GM08714 (cell line): ENCODE measurements around the gene HAND1.
"Not testable (repeated sequence)": the region's sequence is repeated elsewhere in the genome, so short reads cannot be mapped to it uniquely, and the experiment has no call there.

Experiments used
- H3K4me3 ChIP-seq: fragments of 200-500 bp; sonication (Bioruptor generic); 2 replicates; pipeline ENCODE4 v1.5.1; 2014; ENCODE audit warnings: mild to moderate bottlenecking, low read length, inconsistent platforms
- ZNF274 ChIP-seq: IDR thresholded peaks from 2 replicates; pipeline ENCODE4 v1.6.1; 2012; ENCODE audit warnings: mild to moderate bottlenecking, low read depth, low read length

The HAND1 gene

DNA sequence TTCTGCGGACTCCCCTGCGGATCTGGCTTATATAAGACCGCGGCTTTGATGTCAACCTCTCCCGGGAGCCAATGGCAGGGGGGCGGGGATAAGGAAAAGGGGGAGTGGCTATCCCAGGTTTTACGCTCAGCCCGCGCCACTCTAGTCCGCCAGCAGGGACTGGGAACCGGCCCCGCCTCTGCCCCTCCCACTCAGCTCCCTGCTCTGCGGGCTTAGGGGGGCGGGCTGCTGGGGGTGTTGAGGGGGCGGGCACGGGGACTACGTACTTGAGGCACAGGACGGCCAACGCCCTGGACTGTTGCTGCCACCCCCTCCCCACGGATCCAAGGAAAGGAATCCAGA, at the start of gene HAND1:
HAND1 (minus strand) TSS at position 4 of the 342 bp plus-strand sequence. CDS start 219 bp downstream, outside the sequence.
- TF ChIP-seq ZNF274, result no peak
- no peak within 1 kb of the TSS for H3K4me3 ChIP-seq

- no peak for TF ChIP-seq ZNF274
- no peak overlapping the region for H3K4me3 ChIP-seq
These were observed 48.5 kb upstream of the HAND1 start for GRCh38 chr5:154526231-154527226.

- no peak overlapping the region for H3K4me3 ChIP-seq
- no peak for TF ChIP-seq ZNF274
These were observed 46.8 kb upstream of the HAND1 start for GRCh38 chr5:154524859-154525258.

GRCh38 chr5:154524181-154524580, 46.2 kb upstream of the HAND1 start:
- no peak overlapping the region for H3K4me3 ChIP-seq
- no peak for TF ChIP-seq ZNF274

DNA sequence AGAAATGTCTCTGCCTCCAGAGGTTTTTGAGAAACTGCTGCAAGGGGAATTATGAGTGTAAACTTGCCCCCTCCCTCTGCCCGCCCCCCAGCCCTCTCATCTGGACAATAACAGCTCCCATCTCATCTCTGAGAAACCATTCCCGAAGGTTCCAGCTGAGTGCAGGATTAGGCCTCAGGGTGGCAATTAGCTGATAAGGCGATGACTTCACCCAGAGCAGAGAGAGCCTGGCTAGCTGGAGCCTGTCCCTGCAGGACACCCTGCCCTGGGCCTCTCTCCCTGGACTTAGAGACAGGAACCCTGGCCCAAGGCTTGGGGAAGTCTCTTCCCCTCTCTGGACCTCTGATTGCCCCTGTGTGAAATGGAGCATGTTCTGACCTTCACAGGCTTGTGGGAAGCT, 45.7 kb upstream of the HAND1 start:
- TF ChIP-seq ZNF274, result no peak
- no peak overlapping the region for H3K4me3 ChIP-seq

GRCh38 chr5:154523104-154523503, 45.1 kb upstream of the HAND1 start:
- TF ChIP-seq ZNF274, result no peak
- no peak overlapping the region for H3K4me3 ChIP-seq

GRCh38 chr5:154522284-154522683, 44.3 kb upstream of the HAND1 start:
- no peak for TF ChIP-seq ZNF274
- no peak overlapping the region for H3K4me3 ChIP-seq

DNA sequence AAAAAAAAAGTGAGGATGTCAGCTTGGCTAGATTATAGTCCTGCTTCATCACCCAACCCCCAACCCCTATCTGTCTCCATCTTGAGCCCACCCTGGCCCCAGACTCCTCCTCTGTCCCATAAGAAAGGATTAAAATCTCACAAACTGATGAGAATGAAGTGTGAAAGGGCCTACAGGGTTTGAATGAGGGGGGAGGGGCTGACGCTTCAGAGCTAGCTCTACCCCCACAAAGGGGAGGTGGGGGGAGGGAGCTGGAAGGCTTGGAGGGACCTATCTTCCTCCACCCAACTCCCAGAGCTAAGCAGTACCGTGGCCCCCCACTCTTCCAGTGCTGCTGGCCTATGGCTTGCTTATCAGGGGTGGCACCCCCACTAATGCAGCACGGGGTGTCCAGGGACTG, 43.7 kb upstream of the HAND1 start:
- no peak overlapping the region for H3K4me3 ChIP-seq
- no peak for TF ChIP-seq ZNF274

- H3K4me3 ChIP-seq, result no peak overlapping the region
- no peak for TF ChIP-seq ZNF274
These were observed 42.9 kb upstream of the HAND1 start for GRCh38 chr5:154520861-154521453.

- no peak for TF ChIP-seq ZNF274
- no peak overlapping the region for H3K4me3 ChIP-seq
These were observed 41.3 kb upstream of the HAND1 start for GRCh38 chr5:154519359-154519758.

GRCh38 chr5:154518438-154518867, 40.4 kb upstream of the HAND1 start:
- no peak overlapping the region for H3K4me3 ChIP-seq
- TF ChIP-seq ZNF274, result no peak

- no peak overlapping the region for H3K4me3 ChIP-seq
- TF ChIP-seq ZNF274, result no peak
These were observed 39.9 kb upstream of the HAND1 start for GRCh38 chr5:154517810-154518437.

DNA sequence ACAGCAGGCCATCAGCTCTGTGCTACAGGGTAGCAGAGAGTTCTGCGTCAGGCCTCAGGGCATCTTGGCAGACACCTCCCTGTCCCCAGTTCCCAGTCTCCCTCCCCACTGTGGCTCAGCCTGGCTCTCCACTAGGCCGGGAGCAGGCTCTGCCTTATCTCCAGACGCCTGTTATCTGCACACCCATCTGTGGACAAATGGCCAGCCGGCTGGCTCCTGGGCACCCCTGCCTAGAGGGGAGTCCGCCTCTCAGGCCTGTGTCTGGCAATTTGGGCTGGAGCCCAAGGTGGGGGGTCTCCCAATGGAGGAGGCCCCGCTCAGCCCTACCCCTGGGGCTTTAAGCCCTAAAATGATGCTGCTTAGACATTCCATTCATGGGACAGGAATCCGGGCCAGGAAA, 39.2 kb upstream of the HAND1 start:
- H3K4me3 ChIP-seq, result no peak overlapping the region
- TF ChIP-seq ZNF274, result no peak

DNA sequence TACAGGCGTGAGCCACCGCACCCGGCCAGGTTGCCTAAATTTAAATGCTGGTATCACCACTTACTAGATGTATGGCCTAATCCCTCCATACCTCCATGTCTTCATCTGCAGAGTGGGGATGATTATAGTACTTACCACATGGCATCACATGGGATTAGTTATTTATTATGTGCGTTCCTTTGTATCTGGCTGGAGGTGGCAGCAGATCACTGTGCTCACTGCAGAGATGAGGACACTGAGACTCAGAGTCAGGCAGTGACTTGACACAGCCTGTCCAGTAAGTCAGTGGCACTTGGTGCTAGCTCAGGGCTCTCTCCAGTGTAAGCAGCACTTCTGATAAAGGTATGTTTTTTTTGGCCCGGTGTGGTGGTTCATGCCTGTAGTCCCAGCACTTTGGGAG, 38.4 kb upstream of the HAND1 start:
- TF ChIP-seq ZNF274, result no peak

DNA sequence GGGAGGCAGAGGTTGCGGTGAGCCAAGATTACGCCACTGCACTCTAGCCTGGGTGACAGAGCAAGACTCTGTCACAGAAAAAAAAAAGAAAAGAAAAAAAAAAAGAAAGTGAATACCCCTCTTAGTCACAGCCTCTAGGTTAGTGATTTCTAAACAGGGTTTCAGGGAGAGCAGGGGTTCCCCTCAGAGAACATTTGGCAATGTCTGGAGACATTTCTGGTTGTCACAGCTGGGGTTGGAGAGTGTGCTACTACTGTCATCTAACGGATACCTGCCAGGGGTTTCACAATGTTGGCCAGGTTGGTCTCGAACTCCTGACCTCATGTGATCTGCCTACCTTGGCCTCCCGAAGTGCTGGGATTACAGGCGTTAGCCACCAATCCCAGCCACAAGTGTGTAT, 37.5 kb upstream of the HAND1 start:
- H3K4me3 ChIP-seq, result not testable (repeated sequence)

More for the DNA sequence above, 38.4 kb upstream of the HAND1 start:
- no peak overlapping the region for H3K4me3 ChIP-seq
